Progenitor cell of endocrine pancreas (in vitro differentiated cells): ENCODE measurements around the gene AP4M1. TPM values are rescaled to one million over a fixed set of nuclear protein-coding genes. Genes with fewer than 3 reads are reported as not detected.

Experiments used
- DNase-seq: peaks from one replicate; pipeline ENCODE4 v3.0.0; 2021; ENCODE audit warnings: low spot score; ENCODE audit not compliant: unreplicated experiment
- H3K27ac Mint-ChIP-seq: 2 replicates; pipeline ENCODE4 v1.8.0; 2021; ENCODE audit warnings: mild to moderate bottlenecking, moderate library complexity, mixed read lengths
- H3K27me3 Mint-ChIP-seq: 2 replicates; pipeline ENCODE4 v1.8.0; 2021; ENCODE audit warnings: mixed read lengths
- H3K36me3 Mint-ChIP-seq: 2 replicates; pipeline ENCODE4 v1.8.0; 2022; ENCODE audit warnings: mixed read lengths; ENCODE audit not compliant: insufficient read depth
- H3K4me1 Mint-ChIP-seq: 2 replicates; pipeline ENCODE4 v1.8.0; 2021; ENCODE audit warnings: low read depth, mixed read lengths
- H3K4me3 Mint-ChIP-seq: 2 replicates; pipeline ENCODE4 v1.8.0; 2021; ENCODE audit warnings: low read depth, mild to moderate bottlenecking, moderate library complexity, mixed read lengths
- H3K9me3 Mint-ChIP-seq: 2 replicates; pipeline ENCODE4 v1.8.0; 2021; ENCODE audit warnings: low read depth, mixed read lengths
- CTCF ChIP-seq: fragments of 200-600 bp; sonication (generic); IDR thresholded peaks from one replicate; pipeline ENCODE4 v1.5.0; 2021; ENCODE audit warnings: antibody characterized with exemption, mild to moderate bottlenecking; ENCODE audit not compliant: unreplicated experiment
- total RNA-seq: library from RNA; stranded (reverse); gene quantifications from 2 replicates; pipeline ENCODE4 v1.2.1, GENCODE V29; 2021

AP4M1 gene
- total RNA-seq, 1 donor from 2014 or later: 36.0 TPM

GRCh38 chr7:100061518-100062193 is 39.8 kb upstream of the AP4M1 start:
- Mint-ChIP-seq H3K36me3 (peaks cover 54% of the 10 kb centered on the region), H3K27me3 (no peaks in the 10 kb centered on the region), H3K4me1 (peaks cover 2% of the 10 kb centered on the region), H3K9me3 (peaks cover 9% of the 10 kb centered on the region), H3K4me3 (no peak overlapping the region), H3K27ac (no peak overlapping the region)
- no peak for DNase-seq
- no peak for TF ChIP-seq CTCF

DNA sequence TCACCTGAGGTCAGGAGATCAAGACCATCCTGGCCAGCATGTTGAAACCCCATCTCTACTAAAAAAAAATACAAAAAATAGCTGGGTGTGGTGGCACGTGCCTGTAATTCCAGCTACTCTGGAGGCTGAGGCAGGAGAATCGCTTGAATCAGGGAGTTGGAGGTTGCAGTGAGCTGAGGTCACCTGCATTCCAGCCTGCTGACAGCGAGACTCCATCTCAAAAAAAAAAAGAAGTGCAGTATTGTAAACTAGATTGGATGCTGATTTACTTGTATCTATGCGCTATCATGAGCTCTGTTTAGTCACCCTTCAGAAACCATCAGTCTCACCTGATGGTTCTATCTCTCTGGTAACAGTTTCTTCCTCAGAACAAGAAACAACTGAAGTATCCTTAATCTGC is 38.1 kb upstream of the AP4M1 start:
- no peak overlapping the region for H3K4me3 Mint-ChIP-seq
- no peak for TF ChIP-seq CTCF
- peaks cover 2% of the 10 kb centered on the region for H3K4me1 Mint-ChIP-seq
- no peak overlapping the region for H3K27ac Mint-ChIP-seq
- H3K9me3 Mint-ChIP-seq: peaks cover 9% of the 10 kb centered on the region
- no peaks in the 10 kb centered on the region for H3K27me3 Mint-ChIP-seq
- peaks cover 58% of the 10 kb centered on the region for H3K36me3 Mint-ChIP-seq
- DNase-seq: no peak

DNA sequence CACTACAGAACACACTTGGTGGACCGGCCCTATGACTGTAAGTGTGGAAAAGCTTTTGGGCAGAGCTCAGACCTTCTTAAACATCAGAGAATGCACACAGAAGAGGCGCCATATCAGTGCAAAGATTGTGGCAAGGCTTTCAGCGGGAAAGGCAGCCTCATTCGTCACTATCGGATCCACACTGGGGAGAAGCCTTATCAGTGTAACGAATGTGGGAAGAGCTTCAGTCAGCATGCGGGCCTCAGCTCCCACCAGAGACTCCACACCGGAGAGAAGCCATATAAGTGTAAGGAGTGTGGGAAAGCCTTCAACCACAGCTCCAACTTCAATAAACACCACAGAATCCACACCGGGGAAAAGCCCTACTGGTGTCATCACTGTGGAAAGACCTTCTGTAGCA is 37.3 kb upstream of the AP4M1 start:
- Mint-ChIP-seq H3K4me1 (peaks cover 2% of the 10 kb centered on the region), H3K27me3 (no peaks in the 10 kb centered on the region), H3K4me3 (no peak overlapping the region), H3K27ac (no peak overlapping the region), H3K36me3 (peaks cover 56% of the 10 kb centered on the region), H3K9me3 (peaks cover 9% of the 10 kb centered on the region)
- no peak for TF ChIP-seq CTCF
- no peak for DNase-seq

DNA sequence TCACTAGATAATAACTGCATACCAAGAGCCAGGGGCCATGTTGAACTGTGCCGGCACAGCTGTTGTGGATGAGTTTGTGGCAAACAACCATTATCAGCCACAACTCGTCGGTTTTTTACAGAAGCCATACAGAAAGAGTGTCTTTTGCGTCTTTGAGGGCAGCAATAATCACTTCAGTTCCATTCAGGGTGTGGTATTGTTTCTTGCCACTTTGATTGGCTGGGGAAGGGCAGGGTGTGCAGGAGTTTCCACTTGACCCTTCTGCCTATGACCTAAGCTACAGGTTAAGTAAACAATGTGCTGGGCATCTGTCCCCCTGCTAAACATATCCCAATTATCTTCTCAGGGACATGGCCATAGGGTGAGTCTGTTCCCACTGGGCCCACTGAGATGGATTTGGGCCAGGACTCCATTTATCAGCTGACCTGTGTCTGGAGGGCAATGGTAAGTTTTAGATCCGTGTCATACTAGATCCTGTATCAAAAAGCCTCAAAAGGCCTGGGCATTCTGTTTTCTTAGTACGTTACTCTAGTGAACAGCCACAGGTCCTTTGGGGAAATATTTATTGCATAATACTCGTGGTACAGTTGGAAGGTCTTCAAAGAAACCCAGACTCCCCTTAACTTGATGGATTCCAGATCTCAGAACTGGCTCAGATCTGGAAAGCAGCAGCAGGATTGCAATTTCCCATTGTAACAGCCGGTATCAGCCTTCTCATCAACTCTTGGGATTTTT is 35.8 kb upstream of the AP4M1 start:
- H3K36me3 Mint-ChIP-seq: peaks cover 64% of the 10 kb centered on the region
- H3K4me3 Mint-ChIP-seq: no peak overlapping the region
- H3K9me3 Mint-ChIP-seq: peaks cover 16% of the 10 kb centered on the region
- no peak for DNase-seq
- peaks cover 2% of the 10 kb centered on the region for H3K4me1 Mint-ChIP-seq
- no peaks in the 10 kb centered on the region for H3K27me3 Mint-ChIP-seq
- peak overlapping the region; percentile 45 for H3K27ac Mint-ChIP-seq
- no peak for TF ChIP-seq CTCF

- Mint-ChIP-seq H3K4me1 (peaks cover 2% of the 10 kb centered on the region), H3K36me3 (peaks cover 67% of the 10 kb centered on the region), H3K27ac (peak overlapping the region; percentile 69), H3K9me3 (peaks cover 29% of the 10 kb centered on the region), H3K4me3 (no peak overlapping the region), H3K27me3 (no peaks in the 10 kb centered on the region)
- no peak for DNase-seq
- TF ChIP-seq CTCF: no peak
Observed at GRCh38 chr7:100066953-100067352, 34.5 kb upstream of the AP4M1 start.
